Thymus (tissue), 11 donors: ENCODE data around the gene NDC80. TPM values are rescaled to one million over a fixed set of nuclear protein-coding genes. Genes with fewer than 3 reads are reported as not detected.
A peak's percentile ranks its signal among the peaks of the same experiment; 100 is the strongest.

Source experiments
- DNase-seq, 9 donors: peaks; one replicate each; pipeline ENCODE4 v3.0.0-alpha.2; 2013; ENCODE audit warnings: low spot score in 9 of 9, low read depth in 6 of 9, missing footprints in 1 of 9
- H3K27ac ChIP-seq, 2 donors: one replicate each; pipeline ENCODE4 v1.5.1; 2013; ENCODE audit warnings: control low read depth in 1 of 2, low read depth in 1 of 2, low read length in 1 of 2, mild to moderate bottlenecking in 1 of 2, moderate library complexity in 1 of 2
- H3K27me3 ChIP-seq, 2 donors: one replicate each; pipeline ENCODE4 v1.5.1; 2013; ENCODE audit warnings: low read length in 1 of 2; ENCODE audit not compliant: control insufficient read depth in 2 of 2, insufficient read depth in 1 of 2
- H3K36me3 ChIP-seq, 2 donors: one replicate each; pipeline ENCODE4 v1.5.1; 2013; ENCODE audit warnings: low read length in 1 of 2, mild to moderate bottlenecking in 1 of 2, moderate library complexity in 1 of 2; ENCODE audit not compliant: control insufficient read depth in 2 of 2, insufficient read depth in 2 of 2
- H3K4me1 ChIP-seq, 2 donors: one replicate each; pipeline ENCODE4 v1.5.1; 2013; ENCODE audit warnings: low read length in 2 of 2; ENCODE audit not compliant: control insufficient read depth in 2 of 2, insufficient read depth in 2 of 2
- H3K4me3 ChIP-seq, 2 donors: one replicate each; pipeline ENCODE4 v1.5.1; 2013; ENCODE audit warnings: low read length in 2 of 2, control low read depth in 1 of 2, mild to moderate bottlenecking in 1 of 2
- H3K9me3 ChIP-seq, 2 donors: one replicate each; pipeline ENCODE4 v1.5.1; 2013; ENCODE audit warnings: low read length in 1 of 2, mild to moderate bottlenecking in 1 of 2; ENCODE audit not compliant: control insufficient read depth in 2 of 2, insufficient read depth in 1 of 2
- WGBS: extraction: QIAGEN DNeasy Blood & Tissue Kit; methylation state at CpG from one replicate; pipeline ENCODE4 v1.1.7; 2013; 5-methylcytosine and 5-hydroxymethylcytosine counted together
- polyA plus RNA-seq: library from polyadenylated mRNA; stranded (reverse); fragments of 200-250 nt; gene quantifications from one replicate; pipeline ENCODE4 v1.2.3, GENCODE V29; 2013
- total RNA-seq: library from RNA; stranded (reverse); fragments of 120-200 nt; gene quantifications from one replicate; pipeline ENCODE4 v1.2.4, GENCODE V29; 2013
- donor health status: healthy.

Gene NDC80
- total and polyA plus RNA-seq, 2 donors = 9.9 to 43.7 TPM

DNA sequence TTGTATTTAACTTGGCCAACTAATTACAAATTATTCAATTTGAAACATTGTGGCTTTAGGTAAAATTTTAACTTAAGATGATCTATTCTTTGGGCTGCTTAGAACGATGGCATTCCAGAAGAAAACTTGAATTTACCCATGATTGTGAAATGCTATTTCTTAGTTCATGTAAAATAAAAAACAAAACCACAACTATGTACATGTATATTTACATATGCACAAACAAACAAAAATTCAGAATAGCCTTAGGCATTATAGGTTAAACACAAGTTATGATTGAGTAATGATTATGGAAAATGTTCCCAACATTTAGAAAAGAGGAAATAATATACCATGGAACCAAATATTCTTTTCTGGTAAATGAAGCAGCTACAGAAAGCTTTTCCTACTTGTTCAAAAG is 80.6 kb downstream of the NDC80 start:
- H3K9me3 ChIP-seq = no peaks in the 10 kb centered on the region
- WGBS = 100% methylated on average over 1 of the region's 1 CpG
- H3K27me3 ChIP-seq = no peaks in the 10 kb centered on the region
- no peaks in the 10 kb centered on the region for H3K36me3 ChIP-seq
- H3K4me1 ChIP-seq = peaks cover 3 to 11% of the 10 kb centered on the region in 2 donors
- H3K4me3 ChIP-seq = no peak overlapping the region
- no peak for DNase-seq
- no peak overlapping the region for H3K27ac ChIP-seq

- DNase-seq = no peak
- Histone ChIP-seq H3K36me3 (peaks cover 0 to 2% of the 10 kb centered on the region in 2 donors), H3K9me3 (no peaks in the 10 kb centered on the region), H3K27ac (no peak overlapping the region), H3K4me3 (no peak overlapping the region), H3K27me3 (no peaks in the 10 kb centered on the region), H3K4me1 (peaks cover 6 to 15% of the 10 kb centered on the region in 2 donors)
- WGBS = 62% methylated on average over 4 of the region's 4 CpGs
Observed at GRCh38 chr18:2653467-2653866, 82.1 kb downstream of the NDC80 start.

DNA sequence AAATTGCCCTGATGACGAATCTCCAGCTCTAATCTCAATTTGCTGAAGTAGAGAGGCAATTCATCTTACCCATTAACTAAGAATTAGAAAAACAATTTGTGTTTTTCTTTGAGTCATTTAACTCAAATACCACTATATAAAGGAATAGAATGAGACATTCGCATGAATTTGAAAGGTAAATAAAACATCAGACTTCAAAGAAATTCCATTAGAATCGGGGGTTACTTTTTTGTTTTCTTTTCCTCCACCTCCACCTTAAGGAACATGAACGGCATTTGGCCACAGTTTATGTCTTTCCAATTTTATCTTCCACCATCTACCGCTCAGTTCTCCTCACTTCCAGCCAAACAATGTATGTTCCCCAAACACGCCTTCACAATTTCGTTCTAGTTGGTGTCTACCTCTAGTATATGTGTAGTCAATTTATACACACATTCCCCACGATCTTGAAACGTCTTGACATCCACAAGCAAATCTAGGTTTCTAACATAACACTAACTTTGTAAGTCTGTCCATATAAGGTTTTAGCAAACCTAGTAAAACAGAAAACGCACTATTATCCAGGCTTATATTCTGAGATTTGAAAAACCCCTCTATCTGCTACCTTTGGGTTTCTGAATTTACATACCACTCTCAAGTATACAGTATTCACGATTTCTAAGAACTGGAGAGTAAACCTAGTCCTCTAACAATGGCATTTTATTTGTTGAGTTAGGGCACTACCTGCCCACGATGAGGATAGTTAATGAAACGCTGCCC is 83.0 kb downstream of the NDC80 start:
- Histone ChIP-seq H3K36me3 (peaks cover 0 to 2% of the 10 kb centered on the region in 2 donors), H3K9me3 (no peaks in the 10 kb centered on the region), H3K4me3 (peak overlapping the region; percentile 80 to 98), H3K4me1 (peaks cover 8 to 15% of the 10 kb centered on the region in 2 donors), H3K27ac (peak overlapping the region; percentile 95 to 99), H3K27me3 (no peaks in the 10 kb centered on the region)
- DNase-seq = peak in 2 of 9 donors; percentile 18 to 25
- WGBS = 66% methylated on average over 13 of the region's 13 CpGs

DNA sequence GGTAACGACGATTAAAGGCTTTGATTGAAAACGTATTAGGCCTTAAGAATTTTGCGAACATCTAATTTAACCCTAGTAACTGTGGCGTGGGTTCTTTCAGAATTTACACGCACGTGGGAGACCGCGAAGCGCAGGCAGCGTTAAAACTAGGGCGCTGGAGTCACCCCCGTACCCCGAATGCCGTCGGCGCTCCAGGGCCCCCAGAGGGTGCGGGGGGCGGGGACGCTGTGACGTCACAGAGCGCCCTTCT is 83.5 kb downstream of the NDC80 start:
- H3K27ac ChIP-seq = peak overlapping the region; percentile 95 to 99
- no peaks in the 10 kb centered on the region for H3K27me3 ChIP-seq
- peaks cover 0 to 2% of the 10 kb centered on the region in 2 donors for H3K36me3 ChIP-seq
- H3K4me3 ChIP-seq = peak overlapping the region; percentile 80 to 98
- peak in 5 of 9 donors; percentile 39 to 87 (median 75) for DNase-seq
- H3K9me3 ChIP-seq = peaks cover 0 to under 1% of the 10 kb centered on the region in 2 donors
- H3K4me1 ChIP-seq = peaks cover 10 to 15% of the 10 kb centered on the region in 2 donors
- under 1% methylated on average over 22 of the region's 22 CpGs for WGBS

DNA sequence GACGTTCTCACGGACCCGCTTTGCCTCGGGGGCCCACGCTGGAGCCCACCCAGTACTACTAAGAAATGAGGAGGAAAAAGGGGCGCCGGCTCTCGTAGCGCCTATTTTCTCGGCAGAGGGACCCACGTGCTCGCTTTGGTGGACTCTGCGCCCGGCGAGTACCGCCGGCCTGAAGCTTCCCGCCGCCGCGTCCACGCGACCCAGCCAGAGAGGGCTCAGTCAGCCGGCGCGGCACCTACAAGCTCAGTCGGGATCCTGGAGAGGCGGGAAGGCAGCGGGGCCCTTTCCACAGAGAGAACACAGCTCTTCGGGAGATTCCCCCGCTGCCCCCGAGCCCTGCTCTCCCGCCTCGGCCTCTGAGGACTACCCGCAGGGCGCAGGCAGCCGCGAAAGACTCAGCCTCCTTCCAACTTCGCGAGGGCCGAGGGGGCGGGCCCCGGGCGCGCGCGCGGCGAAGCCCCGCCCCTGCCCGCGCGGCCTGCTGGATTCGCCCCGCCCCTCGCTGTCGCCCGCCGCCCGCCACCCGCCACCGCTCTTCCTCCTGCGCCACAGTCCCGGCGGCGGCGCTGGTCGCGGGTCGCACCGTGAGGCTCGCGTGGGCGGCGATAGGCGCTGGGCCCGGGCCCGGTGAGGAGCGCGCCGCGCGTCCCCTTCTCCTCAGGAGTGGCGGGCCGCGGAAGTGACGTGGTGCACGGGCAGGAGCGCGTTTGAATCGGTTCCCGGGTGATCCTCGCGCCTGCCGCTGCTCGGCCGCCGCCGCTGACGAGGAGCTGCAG is 84.0 kb downstream of the NDC80 start, which contains the start of gene SMCHD1:
Gene SMCHD1, plus strand, starts transcription at position 549 of the 776 bp plus-strand sequence. CDS start 350 bp downstream, outside the sequence.
- peak; percentile 47 to 93 (median 84) for DNase-seq
- H3K4me3 ChIP-seq = peak within 1 kb of the TSS; percentile 80 to 98
- peak within 1 kb of the TSS; percentile 95 to 99 for H3K27ac ChIP-seq
- peaks cover 0 to 3% of the 10 kb centered on the region in 2 donors for H3K9me3 ChIP-seq
- H3K27me3 ChIP-seq = no peaks in the 10 kb centered on the region
- WGBS = under 1% methylated on average over 100 of the region's 100 CpGs
- peaks cover 0 to 2% of the 10 kb centered on the region in 2 donors for H3K36me3 ChIP-seq
- H3K4me1 ChIP-seq = peaks cover 10 to 15% of the 10 kb centered on the region in 2 donors

DNA sequence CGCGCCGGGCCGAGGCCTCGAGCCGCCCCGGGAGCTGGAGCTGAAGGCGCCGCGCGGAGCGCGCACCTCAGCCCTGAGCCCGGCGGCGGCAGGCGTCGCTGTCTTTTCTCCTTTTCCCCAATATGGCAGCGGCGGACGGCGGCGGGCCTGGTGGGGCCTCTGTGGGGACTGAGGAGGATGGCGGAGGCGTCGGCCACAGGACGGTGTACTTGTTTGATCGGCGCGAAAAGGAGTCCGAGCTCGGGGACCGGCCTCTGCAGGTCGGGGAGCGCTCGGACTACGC is 84.5 kb downstream of the NDC80 start:
- peaks cover 10 to 15% of the 10 kb centered on the region in 2 donors for H3K4me1 ChIP-seq
- no peaks in the 10 kb centered on the region for H3K27me3 ChIP-seq
- H3K27ac ChIP-seq = peak overlapping the region; percentile 95 to 97
- under 1% methylated on average over 37 of the region's 37 CpGs for WGBS
- peak in 2 of 9 donors; percentile 41 to 51 for DNase-seq
- H3K9me3 ChIP-seq = peaks cover 0 to 3% of the 10 kb centered on the region in 2 donors
- H3K36me3 ChIP-seq = peaks cover 0 to 2% of the 10 kb centered on the region in 2 donors
- H3K4me3 ChIP-seq = peak overlapping the region; percentile 80

DNA sequence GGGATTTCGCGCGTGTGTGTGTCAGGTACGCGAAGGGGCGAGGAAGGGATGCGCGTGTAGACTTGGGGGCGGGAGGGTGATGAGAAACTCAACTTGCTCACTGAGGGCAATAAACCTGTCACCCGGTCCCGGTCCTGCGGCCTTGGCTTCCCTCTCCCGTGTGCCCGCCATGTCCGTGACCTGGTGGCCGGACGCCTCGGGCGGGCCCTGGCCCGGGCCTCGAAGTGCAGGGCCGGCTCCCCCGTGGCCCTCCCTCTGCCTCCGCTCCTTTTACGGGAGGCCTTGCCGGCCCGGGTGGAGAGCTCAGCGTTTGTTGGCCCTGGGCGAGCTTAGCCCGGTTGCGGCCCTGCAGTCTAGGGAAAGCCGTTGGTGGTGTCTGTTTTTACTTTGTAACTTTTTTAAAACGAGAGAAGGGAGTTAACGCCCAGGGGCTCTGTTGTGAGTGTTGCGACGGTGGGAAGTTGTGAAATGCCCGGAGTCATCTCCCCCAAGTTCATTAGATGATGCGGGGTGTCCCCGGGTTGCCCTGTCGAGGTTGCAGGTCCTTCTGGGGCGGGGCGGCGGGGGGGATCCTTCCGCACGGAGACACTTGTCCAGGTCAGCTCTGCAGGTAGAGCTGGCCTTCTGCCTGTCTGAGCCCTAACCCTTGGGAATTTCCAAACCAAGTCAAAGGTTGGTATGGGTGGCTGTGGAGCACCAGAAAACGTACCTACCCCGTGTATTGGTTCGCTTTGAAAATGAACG is 85.1 kb downstream of the NDC80 start:
- Histone ChIP-seq H3K27ac (peak overlapping the region; percentile 95 to 97), H3K36me3 (peaks cover 0 to 2% of the 10 kb centered on the region in 2 donors), H3K4me1 (peaks cover 10 to 13% of the 10 kb centered on the region in 2 donors), H3K27me3 (no peaks in the 10 kb centered on the region), H3K9me3 (peaks cover 0 to 3% of the 10 kb centered on the region in 2 donors), H3K4me3 (peak overlapping the region; percentile 80)
- peak in 7 of 9 donors; percentile 26 to 72 (median 34) for DNase-seq
- WGBS = under 1% methylated on average over 49 of the region's 49 CpGs

DNA sequence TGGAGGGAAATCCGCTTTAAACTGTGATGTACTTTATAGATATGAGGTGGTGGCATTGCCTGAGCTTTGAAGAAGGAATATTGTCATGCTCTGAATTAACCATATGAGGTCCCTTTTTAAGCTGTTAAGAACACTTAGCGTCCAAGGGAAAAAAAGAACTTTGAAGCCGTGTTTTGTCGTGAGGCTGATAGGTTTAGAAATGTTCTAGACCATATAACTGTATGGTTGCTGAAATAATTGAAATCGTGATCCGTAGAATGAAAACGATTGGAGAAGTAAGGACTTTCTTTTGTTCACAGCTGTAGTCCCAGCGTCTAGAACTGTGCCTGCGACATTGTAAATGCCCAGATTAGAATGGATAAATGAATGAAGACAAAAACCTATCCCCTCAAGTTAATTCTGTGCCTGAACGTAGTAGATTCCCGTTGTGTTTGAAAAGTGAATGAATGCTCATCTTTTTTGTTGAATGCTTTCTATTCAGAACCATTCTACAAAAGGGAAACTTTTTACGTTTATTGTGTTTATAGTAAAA is 85.7 kb downstream of the NDC80 start:
- Histone ChIP-seq H3K4me3 (peak overlapping the region; percentile 80), H3K4me1 (peaks cover 10 to 13% of the 10 kb centered on the region in 2 donors), H3K27me3 (no peaks in the 10 kb centered on the region), H3K9me3 (peaks cover 0 to 3% of the 10 kb centered on the region in 2 donors), H3K27ac (peak overlapping the region; percentile 95 to 97), H3K36me3 (peaks cover 0 to 2% of the 10 kb centered on the region in 2 donors)
- WGBS = 2% methylated on average over 12 of the region's 12 CpGs
- DNase-seq = peak in 4 of 9 donors; percentile 10 to 39 (median 38)
